Stimulated activated CD4-positive, alpha-beta T cell treated with anti-CD3 and anti-CD28 coated beads, Interleukin-2, amount 100 ng/mL, for 4 hours (primary cell): ENCODE measurements around the gene SCN2A.
"Not testable (repeated sequence)": the region's sequence is repeated elsewhere in the genome, so short reads cannot be mapped to it uniquely, and the experiment has no call there.

Source experiments
- DNase-seq: peaks from one replicate; pipeline ENCODE4 v3.0.0-alpha.2; 2020; ENCODE audit warnings: low read depth

Gene SCN2A

DNA sequence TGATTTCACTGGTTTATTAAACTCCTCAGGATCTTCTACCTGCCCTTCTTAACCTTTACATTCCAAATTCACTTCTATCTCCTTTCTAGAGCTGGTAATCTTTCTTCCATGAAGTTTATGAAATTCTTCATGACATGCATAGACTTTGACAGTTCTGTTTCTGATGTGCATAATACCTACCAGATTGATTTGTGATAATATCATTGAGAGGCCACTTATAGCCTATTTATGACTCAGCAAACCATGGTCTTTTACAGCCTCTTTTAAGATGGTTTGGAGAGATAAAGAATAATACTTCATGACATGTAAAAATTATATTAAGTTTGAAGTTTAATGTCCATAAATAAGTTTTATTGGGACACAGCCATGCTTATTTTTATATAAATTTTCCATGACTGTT is 14.0 kb downstream of the SCN2A start:
- no peak for DNase-seq

DNA sequence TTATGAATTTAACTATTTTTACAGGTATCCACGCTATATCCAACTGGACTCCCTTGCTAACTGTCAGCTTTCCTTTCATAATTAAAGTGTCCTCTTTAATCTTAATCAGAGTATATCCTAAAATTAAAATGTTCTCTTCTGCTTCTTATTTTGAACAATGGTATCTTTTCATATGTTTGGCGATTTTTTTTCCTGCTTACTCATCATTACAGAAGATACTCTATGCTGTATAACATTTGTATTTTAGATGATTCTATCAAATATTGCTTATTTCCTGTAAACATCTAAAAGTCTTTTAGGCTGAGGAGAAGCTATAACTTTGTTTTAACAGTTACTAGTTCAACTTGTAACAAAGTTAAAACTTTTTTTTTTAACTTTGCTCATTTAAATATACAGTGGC is 17.4 kb downstream of the SCN2A start:
- no peak for DNase-seq

DNA sequence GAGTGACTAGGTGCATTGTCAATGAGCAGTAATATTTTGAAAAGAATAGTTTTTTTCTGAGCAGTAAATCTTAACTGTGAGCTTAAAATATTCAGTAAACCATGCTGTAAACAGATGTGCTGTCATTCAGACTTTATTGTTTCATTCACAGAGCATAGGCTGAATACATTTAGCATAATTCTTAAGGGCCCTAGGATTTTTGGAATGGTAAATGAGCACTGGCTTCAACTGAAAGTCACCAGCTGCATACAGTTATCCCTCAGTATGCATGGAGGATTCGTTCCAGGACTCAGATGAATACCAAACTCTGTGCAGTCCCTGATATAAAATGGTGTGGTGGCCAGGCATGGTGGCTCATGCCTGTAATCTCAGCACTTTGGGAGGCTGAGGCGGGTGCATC is 21.1 kb downstream of the SCN2A start:
- DNase-seq = not testable (repeated sequence)

DNA sequence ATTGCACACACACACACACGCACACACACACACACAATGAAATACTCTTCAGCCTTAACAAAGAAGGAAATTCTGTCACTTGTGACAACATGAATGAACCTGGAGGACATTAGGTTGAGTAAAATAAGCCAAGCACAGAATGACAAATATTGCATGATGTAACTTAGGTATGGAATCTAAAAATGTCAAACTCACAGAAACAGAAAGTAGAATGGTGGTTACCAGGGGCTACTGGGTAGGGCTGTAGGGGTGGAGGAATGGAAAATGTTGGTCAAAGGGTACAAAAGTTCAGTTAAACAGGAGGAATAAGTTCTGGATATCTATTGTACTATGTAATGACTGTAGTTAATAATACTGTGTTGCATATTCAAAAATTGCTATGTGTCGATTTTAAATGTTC is 29.5 kb downstream of the SCN2A start:
- DNase-seq = no peak

DNA sequence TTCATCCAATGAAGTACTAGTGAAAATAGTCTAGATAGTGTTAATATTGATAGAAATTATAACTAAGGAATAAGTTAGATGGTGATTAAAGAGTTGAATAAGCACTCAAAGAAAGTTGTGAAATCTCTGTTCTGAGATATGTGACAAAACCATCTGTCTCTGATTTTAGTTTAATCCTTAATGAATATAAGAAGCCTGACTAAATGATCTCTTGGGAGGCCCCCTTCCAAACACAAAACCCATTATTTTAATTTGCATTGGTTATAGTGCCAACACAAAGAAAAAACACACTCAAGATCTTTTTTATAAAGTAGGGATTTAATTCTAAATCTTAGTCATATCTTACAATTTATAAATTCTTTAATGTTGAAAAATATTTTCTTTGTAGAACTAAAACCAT is 34.0 kb downstream of the SCN2A start:
- no peak for DNase-seq

DNA sequence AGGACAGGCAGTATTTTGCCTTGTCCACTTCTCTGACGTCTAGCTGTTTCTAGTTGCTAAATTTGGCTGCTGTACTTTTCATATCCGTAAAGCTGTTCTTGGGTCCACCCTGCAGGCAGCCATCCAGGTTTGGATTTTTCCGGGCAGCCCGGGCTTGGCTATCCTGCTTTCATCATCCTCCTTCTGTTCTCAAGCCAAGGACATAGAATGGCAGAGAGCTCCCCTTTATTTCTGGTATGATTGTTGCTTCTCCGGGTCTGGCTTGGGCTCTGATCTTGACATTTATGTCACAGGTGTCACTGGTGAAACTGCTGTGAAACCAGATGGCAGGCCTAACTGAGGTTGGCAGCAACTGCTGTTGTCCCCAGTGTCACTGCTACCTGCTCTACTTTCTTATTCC is 35.5 kb downstream of the SCN2A start:
- no peak for DNase-seq

DNA sequence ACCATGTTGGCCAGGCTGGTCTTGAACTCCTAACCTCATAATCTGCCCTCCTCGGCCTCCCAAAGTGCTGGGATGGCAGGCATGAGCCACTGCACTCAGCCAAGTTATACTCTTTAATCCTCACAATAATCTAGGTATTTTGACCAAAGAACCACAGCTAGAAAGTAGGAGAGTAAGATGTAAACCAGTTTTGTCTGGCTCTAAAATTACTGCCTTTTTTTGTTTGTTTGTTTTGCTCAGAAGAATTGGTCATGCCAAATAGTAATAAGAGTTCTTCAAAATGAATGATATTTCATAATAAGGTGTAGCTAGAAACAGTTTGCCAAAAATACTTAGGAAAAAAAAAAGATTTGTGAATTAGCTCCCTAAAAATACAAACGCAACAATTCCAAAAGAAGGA is 36.7 kb downstream of the SCN2A start:
- no peak for DNase-seq

DNA sequence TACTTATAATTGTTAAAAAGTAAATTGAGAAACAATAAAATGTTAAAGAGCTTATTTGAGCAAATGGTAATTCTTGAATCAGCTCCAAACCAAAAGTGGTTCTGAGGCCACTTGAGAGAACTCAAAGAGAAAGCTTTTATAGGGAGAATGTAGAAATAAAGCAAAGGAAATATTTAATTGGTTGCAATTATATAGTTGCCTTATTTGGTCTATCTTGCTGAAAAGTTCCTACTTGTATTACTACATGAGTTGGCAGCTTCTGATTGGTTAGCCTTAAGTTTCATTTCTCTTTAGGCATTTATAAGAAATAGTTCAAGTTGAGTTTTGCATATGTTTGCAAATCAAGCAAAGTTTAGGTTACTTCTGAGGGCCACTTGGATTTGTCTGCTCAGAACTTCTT is 38.1 kb downstream of the SCN2A start:
- DNase-seq = no peak

DNA sequence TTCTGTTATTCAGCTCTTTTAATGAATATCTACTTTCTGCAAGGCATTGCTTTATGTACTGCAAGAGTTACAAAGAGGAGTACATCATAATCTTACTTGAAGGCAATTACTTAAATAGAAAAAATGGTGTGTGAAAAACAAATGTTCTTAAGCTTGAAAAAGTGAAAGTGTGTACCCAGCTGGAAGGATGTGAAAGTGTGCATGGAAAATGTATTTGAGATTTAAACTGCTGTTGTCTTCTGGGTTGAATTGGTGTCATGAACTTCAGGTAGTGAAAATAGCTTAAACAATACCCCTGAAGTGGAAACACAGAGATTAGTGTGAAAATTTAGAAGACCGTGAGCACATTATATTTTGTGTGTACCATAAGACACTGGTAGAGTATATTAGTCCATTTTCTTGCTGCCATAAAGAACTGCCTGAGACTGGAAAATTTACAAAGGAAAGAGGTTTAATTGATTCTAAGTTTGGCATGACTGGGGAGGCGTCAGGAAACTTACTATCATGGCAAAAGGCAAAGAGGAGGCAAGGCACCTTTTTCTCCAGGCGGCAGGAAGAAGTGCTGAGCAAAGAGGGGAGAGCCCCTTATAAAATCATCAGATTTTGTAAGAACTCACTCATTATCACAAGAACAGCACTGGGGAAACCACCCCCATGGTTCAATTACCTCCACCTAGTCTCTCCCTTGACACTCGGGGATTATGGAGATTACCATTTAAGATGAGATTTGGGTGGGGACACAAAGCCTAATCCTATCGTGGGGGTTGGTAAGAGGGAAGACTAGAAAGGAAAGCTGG is 38.8 kb downstream of the SCN2A start:
- DNase-seq = no peak

DNA sequence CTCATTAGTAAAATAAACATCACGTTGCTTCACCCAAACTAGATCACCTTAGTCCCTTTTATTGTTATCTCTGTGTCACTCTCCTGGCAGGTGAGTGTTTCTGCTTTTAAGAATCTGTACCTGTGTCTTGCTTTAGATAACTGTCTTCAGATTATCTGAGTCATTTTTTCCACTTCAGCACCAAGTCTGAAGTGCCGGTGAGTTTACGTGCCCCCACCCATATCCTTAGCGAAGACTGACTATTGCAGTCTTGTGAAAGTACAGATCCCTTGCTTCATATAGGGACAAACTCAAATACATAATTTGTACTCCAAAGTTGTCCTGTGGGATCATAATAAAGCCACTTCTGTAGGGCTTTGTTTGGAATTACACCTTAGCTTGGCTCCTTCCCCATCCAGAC is 41.1 kb downstream of the SCN2A start:
- no peak for DNase-seq

DNA sequence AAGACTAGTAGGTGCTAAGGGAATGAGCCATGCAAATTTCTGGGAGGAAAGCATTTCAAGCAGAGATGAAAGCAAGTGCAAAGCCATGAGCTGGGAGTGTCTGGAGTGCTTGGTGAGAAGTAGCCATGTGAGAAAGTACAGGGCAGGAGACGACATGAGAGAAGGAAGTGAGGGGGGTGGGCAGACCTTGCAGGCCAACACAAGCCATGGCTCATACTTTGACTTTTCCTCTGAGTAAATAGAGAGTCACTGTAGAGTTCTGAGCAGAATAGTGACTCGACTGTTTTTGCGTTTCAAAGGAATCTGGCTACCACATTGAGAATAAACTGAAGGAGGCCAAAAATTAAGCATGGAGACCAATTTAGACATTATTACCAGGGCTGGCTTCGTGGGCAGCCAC is 42.2 kb downstream of the SCN2A start:
- DNase-seq = no peak

DNA sequence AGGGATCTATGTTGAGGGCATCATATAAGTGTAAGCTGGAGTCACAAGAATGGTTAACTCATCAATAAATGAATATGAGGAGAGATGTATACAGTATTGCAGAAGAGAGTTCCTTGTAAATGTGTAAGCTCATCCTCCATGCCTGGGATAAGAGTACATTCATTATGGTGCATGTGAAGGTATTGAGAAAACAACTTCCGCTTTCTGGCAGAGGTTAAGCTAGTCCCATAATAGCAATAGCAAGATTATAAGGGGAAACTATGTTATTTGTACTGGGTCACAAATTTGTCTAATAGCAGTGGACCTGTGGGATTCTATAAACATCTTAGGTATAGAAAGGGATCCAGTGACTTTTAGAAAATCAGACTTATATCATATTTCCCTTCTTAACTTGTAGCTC is 44.1 kb downstream of the SCN2A start:
- DNase-seq = no peak

DNA sequence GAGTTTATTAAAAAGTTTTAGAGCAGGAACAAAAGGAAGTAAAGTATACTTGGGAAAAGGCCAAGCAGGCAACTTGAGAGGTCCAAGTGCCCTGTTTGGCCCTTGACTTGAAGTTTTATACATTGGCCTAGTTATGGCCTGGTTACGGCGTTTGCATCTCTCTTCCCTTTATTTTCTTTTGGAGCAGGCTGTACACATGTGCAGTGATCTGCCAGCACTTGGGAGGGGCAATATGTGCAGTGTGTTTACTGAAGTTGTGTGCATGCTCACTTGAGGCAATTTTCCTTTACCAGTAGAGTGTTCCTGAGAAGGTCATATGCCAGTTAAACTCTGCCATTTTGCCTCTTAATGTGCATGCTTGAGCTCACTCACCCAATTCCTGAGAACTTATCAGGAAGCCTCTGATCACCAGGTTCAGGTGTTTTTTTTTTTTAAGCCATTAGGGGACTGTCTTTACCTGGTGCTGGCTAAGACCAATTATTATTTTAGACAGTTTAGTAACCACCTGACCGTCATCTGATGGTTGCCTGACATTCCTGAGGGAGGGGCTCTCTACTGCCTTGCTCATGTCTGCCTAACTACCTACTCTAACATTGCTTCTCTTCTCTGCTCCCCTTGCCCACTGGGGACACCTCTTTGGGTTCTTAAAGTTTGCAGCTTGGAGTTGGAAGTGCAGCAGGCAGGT is 48.0 kb downstream of the SCN2A start:
- no peak for DNase-seq

DNA sequence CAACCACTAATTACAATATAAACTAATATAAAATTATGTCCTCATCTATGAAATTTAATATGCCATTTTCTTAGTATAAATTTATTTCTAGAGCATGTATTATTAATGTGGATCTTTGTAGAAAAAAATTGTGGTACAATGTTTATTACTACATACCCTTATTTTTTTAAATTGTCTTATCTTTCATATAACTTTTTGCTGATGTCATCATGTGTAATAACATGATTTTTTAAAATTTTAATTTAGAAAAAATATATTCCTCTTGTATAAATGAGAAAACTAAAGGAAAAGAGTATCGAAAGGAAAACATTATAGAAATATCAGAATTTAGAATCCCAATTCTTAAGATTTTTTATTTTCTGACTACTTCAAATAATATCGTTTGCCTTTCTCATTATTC is 49.9 kb downstream of the SCN2A start:
- DNase-seq = no peak

DNA sequence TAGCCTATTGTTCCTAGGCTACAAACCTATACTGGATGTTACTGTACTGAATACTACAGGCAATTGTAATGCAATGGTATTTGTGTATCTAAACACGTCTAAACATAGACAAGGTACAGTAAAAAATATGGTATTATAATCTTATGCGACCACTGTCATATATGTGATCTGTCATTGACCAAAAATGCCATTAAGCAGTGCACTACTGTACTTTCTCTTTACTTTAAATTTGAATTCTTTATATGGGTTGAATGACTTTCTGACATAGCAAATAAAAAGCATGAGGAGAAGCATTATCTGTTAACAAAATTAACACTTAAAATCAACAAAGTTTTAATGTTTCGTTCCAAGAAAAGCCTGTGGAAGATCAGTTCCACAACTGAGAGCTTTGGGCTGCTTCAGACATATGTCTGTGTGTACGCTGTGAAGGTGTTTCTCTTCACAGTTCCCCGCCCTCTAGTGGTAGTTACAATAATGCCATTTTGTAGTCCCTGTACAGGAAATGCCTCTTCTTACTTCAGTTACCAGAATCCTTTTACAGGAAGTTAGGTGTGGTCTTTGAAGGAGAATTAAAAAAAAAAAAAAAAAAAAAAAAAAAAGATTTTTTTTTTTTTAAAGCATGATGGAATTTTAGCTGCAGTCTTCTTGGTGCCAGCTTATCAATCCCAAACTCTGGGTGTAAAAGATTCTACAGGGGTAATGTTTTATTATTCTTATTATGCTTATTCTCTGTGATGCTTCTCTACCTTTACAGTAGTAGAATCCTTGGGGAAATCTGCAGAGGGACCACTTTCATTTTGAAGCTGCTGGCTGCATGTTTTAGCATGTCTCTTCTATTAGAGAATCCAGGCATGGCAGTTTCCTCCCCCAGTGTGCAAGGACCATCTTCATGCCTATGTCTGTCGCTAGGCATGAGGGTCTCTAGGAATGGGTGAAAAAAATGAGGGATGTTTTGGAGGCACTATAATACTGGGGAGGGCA is 54.5 kb downstream of the SCN2A start:
- DNase-seq = peak; percentile 35

DNA sequence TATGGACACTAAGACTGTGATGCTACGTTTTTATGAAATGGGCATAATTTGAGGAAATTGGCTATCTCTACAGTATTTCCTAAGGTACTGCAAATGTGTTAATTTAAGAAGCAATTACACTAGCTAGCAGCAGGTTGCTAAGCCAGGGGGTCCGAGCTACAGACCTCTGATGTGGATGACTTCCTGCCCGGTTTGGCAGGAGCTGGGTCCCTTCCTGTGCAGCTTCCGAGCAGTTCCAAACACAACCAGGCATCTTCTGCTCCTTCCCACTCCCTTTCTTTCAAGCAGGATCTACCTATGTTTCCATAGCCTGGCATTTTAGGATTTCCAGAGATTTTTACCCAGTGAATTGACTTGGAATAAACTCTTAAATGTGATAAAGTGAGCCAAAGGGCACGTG is 55.7 kb downstream of the SCN2A start:
- no peak for DNase-seq

DNA sequence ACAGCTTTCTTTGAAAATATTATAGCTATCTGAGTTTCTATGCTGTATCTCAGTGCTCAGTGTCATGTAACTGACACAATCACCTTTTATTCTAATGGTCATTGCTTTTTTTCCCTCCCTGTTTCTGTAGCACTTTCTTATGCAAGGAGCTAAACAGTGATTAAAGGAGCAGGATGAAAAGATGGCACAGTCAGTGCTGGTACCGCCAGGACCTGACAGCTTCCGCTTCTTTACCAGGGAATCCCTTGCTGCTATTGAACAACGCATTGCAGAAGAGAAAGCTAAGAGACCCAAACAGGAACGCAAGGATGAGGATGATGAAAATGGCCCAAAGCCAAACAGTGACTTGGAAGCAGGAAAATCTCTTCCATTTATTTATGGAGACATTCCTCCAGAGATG is 56.4 kb downstream of the SCN2A start:
- no peak for DNase-seq

DNA sequence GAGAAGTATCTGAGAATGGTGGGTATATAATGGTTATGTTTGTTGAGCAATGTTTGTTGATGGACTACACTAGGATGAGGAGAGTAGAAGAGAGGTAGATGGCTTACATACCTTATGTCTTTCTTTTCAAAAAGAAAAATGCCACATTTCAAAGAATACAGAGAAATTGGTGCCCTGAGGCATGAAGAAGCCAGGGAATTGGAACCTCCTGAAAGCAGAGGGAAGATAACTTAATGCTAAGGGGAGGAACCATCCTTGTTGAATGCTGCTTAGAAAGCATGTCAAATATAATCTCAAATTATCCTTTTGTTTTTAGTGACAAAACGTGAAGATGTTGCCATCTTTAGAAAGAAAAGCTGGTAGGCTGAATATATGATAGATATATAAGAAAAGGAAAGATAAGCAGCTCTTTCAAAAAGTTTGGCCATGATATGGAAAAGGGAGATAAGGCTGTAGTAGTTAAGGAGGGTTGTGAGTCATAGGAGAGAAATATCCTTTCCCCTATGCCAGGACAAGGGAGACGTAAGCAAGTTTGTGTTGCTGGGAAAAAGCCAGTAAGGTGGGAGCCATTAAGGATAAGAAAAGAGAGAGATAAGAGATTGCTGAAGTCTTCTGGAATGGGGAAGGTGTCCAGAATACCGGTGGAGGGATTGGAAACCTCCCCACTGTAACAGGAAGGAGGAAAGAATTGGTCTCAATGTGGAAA is 66.3 kb downstream of the SCN2A start:
- DNase-seq = no peak

DNA sequence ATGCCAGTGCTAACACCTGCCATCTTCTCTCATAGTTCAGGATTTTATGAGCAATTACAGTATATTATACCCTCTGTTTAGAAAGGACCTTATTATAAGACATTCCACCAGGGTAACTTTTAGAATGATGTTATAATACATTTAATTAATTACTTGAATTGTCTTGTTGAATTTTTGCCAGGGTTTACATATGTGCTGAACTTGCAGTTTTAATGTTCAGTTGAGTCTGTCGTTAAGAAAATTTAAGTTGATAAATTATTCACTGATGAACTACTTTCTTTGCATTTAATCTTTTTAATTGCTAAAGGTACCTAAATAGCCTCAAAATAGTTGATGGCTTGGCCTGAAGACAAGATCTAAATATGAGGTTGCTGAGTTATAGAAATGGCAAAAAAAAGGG is 68.1 kb downstream of the SCN2A start:
- no peak for DNase-seq

DNA sequence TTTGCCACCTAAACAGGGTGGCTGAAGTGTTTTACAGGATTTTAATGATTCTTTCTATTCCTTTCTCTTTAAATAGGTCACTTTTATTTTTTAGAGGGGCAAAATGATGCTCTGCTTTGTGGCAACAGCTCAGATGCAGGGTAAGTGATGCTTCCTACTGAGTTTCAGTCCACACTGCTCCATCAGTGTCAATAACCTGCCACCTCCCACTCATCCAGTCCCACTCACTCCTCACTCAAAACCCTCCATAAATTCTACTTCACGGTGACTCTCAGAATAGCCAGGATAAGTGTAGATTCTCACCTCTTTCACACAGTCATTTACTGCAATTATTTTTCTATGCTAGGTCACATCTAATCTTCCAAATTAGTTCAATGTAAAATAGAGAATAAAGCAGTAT is 72.7 kb downstream of the SCN2A start:
- no peak for DNase-seq

DNA sequence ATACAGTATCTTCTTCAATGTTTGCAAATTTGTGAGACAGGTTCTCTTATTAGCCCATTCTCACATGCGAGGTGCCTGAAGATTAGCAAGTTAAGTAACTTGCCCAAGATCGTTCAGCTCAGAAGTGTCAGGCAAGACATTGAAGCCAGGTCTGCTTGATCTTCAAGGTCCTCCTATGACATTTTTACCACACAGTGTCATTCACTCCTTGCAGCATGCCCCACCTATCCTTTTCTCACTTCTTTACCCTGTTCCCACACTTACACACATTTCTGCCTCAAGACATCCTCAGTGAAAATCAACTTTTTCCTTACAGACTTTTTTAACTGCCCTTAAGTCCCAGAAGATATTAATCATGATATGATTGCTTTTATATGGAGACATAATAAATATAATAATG is 73.8 kb downstream of the SCN2A start:
- no peak for DNase-seq

DNA sequence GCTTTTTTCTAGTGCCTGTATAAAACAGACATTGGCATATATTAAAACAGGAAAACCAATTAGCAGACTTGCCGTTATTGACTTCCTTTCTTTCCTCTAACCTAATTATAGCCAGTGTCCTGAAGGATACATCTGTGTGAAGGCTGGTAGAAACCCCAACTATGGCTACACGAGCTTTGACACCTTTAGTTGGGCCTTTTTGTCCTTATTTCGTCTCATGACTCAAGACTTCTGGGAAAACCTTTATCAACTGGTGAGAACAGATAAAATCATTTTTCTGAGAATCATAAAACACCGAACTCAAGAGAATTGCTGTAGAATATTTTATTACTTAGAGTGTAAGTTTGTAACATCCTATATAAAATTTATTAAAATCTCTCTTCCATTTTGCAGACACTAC is 74.3 kb downstream of the SCN2A start:
- no peak for DNase-seq
